H9 (cell line): ENCODE measurements around the gene BMP7. TPM values are rescaled to one million over a fixed set of nuclear protein-coding genes. Genes with fewer than 3 reads are reported as not detected.

Source experiments
- DNase-seq: peaks from one replicate; pipeline ENCODE4 v3.0.0-alpha.2; 2017
- H2AFZ ChIP-seq: one replicate; pipeline ENCODE4 v1.6.1; 2013; ENCODE audit warnings: mild to moderate bottlenecking, low read length, control low read depth, moderate library complexity
- H2AK5ac ChIP-seq: 2 replicates; pipeline ENCODE4 v1.6.1; 2013; ENCODE audit warnings: low read length, control low read depth, mixed read lengths; ENCODE audit not compliant: insufficient read length
- H2BK120ac ChIP-seq: one replicate; pipeline ENCODE4 v1.6.1; 2013; ENCODE audit warnings: low read depth, mild to moderate bottlenecking, low read length, control low read depth, inconsistent platforms; ENCODE audit not compliant: poor library complexity, severe bottlenecking
- H2BK12ac ChIP-seq: 2 replicates; pipeline ENCODE4 v1.6.1; 2013; ENCODE audit warnings: low read length, control low read depth, mixed read lengths, low read depth; ENCODE audit not compliant: insufficient read length
- H2BK15ac ChIP-seq: 2 replicates; pipeline ENCODE4 v1.6.1; 2013; ENCODE audit warnings: low read depth, low read length, control low read depth
- H2BK20ac ChIP-seq: one replicate; pipeline ENCODE4 v1.6.1; 2013; ENCODE audit warnings: low read depth, mild to moderate bottlenecking, low read length, control low read depth, inconsistent platforms; ENCODE audit not compliant: poor library complexity, severe bottlenecking
- H2BK5ac ChIP-seq: 2 replicates; pipeline ENCODE4 v1.6.1; 2013; ENCODE audit warnings: low read length, control low read depth, mixed read lengths; ENCODE audit not compliant: insufficient read length
- H3K14ac ChIP-seq: 2 replicates; pipeline ENCODE4 v1.6.1; 2013; ENCODE audit warnings: low read length, control low read depth; ENCODE audit not compliant: insufficient read depth
- H3K18ac ChIP-seq: 2 replicates; pipeline ENCODE4 v1.6.1; 2013; ENCODE audit warnings: low read depth, mild to moderate bottlenecking, mixed read lengths, low read length, control low read depth; ENCODE audit not compliant: insufficient read length
- H3K23ac ChIP-seq: 2 replicates; pipeline ENCODE4 v1.6.1; 2013; ENCODE audit warnings: low read length, control low read depth, mixed read lengths, low read depth; ENCODE audit not compliant: insufficient read length
- H3K23me2 ChIP-seq: 2 replicates; pipeline ENCODE4 v1.6.1; 2013; ENCODE audit warnings: low read depth, mild to moderate bottlenecking, mixed read lengths, low read length, control low read depth; ENCODE audit not compliant: insufficient read length, poor library complexity, severe bottlenecking
- H3K27ac ChIP-seq: 2 replicates; pipeline ENCODE4 v1.5.1; 2013; ENCODE audit warnings: low read length, control low read depth, mixed read lengths, low read depth; ENCODE audit not compliant: insufficient read length
- H3K27me3 ChIP-seq: 2 replicates; pipeline ENCODE4 v1.6.1; 2013; ENCODE audit warnings: low read length, control low read depth, inconsistent platforms; ENCODE audit not compliant: insufficient read depth
- H3K4ac ChIP-seq: 2 replicates; pipeline ENCODE4 v1.6.1; 2013; ENCODE audit warnings: low read depth, mild to moderate bottlenecking, control low read depth, inconsistent platforms, low read length, moderate library complexity
- H3K4me1 ChIP-seq: 2 replicates; pipeline ENCODE4 v1.6.1; 2013; ENCODE audit warnings: low read length, control low read depth, inconsistent platforms; ENCODE audit not compliant: insufficient read depth
- H3K4me2 ChIP-seq: 2 replicates; pipeline ENCODE4 v1.6.1; 2013; ENCODE audit warnings: low read length, control low read depth, mixed read lengths; ENCODE audit not compliant: insufficient read length, insufficient read depth
- H3K56ac ChIP-seq: 2 replicates; pipeline ENCODE4 v1.6.1; 2013; ENCODE audit warnings: low read depth, mild to moderate bottlenecking, mixed read lengths, low read length, control low read depth; ENCODE audit not compliant: insufficient read length
- H3K79me1 ChIP-seq: 2 replicates; pipeline ENCODE4 v1.6.1; 2013; ENCODE audit warnings: low read depth, mild to moderate bottlenecking, moderate library complexity, low read length, control low read depth, inconsistent platforms; ENCODE audit not compliant: insufficient read depth, poor library complexity, severe bottlenecking
- H3K79me2 ChIP-seq: 2 replicates; pipeline ENCODE4 v1.6.1; 2013; ENCODE audit warnings: low read length, control low read depth, inconsistent platforms; ENCODE audit not compliant: insufficient read depth
- H3K9ac ChIP-seq: 2 replicates; pipeline ENCODE4 v1.6.1; 2013; ENCODE audit warnings: low read length, control low read depth, mixed read lengths; ENCODE audit not compliant: insufficient read length; ENCODE audit errors: extremely low read depth
- H3K9me3 ChIP-seq: one replicate; pipeline ENCODE4 v1.6.1; 2013; ENCODE audit warnings: low read depth, low read length, inconsistent platforms; ENCODE audit not compliant: control insufficient read depth
- H3T11ph ChIP-seq: one replicate; pipeline ENCODE4 v1.6.1; 2013; ENCODE audit warnings: mild to moderate bottlenecking, low read length, control low read depth, inconsistent platforms
- H4K20me1 ChIP-seq: one replicate; pipeline ENCODE4 v1.6.1; 2013; ENCODE audit not compliant: control insufficient read depth, insufficient read length, insufficient read depth
- H4K5ac ChIP-seq: 2 replicates; pipeline ENCODE4 v1.6.1; 2013; ENCODE audit warnings: low read depth, mild to moderate bottlenecking, mixed read lengths, low read length, control low read depth; ENCODE audit not compliant: insufficient read length
- H4K8ac ChIP-seq: replicated peaks from 2 replicates; pipeline ENCODE4 v1.6.1; 2013; ENCODE audit warnings: low read length, control low read depth, mixed read lengths, low read depth; ENCODE audit not compliant: insufficient read length
- H4K91ac ChIP-seq: 2 replicates; pipeline ENCODE4 v1.6.1; 2013; ENCODE audit warnings: low read depth, mild to moderate bottlenecking, moderate library complexity, mixed read lengths, low read length, control low read depth; ENCODE audit not compliant: insufficient read length
- H3K27ac Mint-ChIP-seq, 3 experiments: 2 replicates in 2 of 3; 3 replicates in 1 of 3; pipeline ENCODE4 v1.8.0; 2020 to 2021; ENCODE audit warnings: mixed read lengths in 3 of 3, mild to moderate bottlenecking in 1 of 3, moderate library complexity in 1 of 3
- H3K27me3 Mint-ChIP-seq: 2 replicates; pipeline ENCODE4 v1.8.0; 2021; ENCODE audit warnings: low read depth, mild to moderate bottlenecking, moderate library complexity, mixed read lengths
- H3K36me3 Mint-ChIP-seq, 3 experiments: 2 replicates in 2 of 3; 3 replicates in 1 of 3; pipeline ENCODE4 v1.8.0; 2020 to 2021; ENCODE audit warnings: low read depth in 3 of 3, mixed read lengths in 3 of 3; ENCODE audit not compliant: insufficient read depth in 1 of 3
- H3K4me1 Mint-ChIP-seq, 2 experiments: 2 replicates each; pipeline ENCODE4 v1.8.0; 2020; ENCODE audit warnings: mixed read lengths in 2 of 2
- H3K4me3 Mint-ChIP-seq, 2 experiments: 2 replicates in 1 of 2; 3 replicates in 1 of 2; pipeline ENCODE4 v1.8.0; 2020 to 2021; ENCODE audit warnings: mild to moderate bottlenecking in 2 of 2, mixed read lengths in 2 of 2, moderate library complexity in 1 of 2
- H3K9me3 Mint-ChIP-seq, 2 experiments: 2 replicates in 1 of 2; 3 replicates in 1 of 2; pipeline ENCODE4 v1.8.0; 2020; ENCODE audit warnings: mild to moderate bottlenecking in 2 of 2, mixed read lengths in 2 of 2, moderate library complexity in 1 of 2
- CTCF ChIP-seq: fragments of 200-600 bp; sonication (generic); conservative IDR thresholded peaks from 3 replicates; pipeline ENCODE4 v1.8.0; 2021; ENCODE audit warnings: antibody characterized with exemption, mild to moderate bottlenecking
- WGBS: extraction: QIAGEN DNeasy Blood & Tissue Kit; methylation state at CpG from one replicate; pipeline ENCODE4 v1.1.7; 2013; ENCODE audit warnings: missing lambda C conversion rate, low lambda C conversion rate, mixed read lengths; ENCODE audit not compliant: insufficient read length; ENCODE audit errors: extremely low coverage; 5-methylcytosine and 5-hydroxymethylcytosine counted together
- total RNA-seq: library from RNA; stranded (reverse); gene quantifications from 2 replicates; pipeline ENCODE4 v1.2.1, GENCODE V29; 2021

The BMP7 gene
- total RNA-seq, 1 experiment from 2014 or later: 17.7 TPM

GRCh38 chr20:57291694-57292093 is 25.3 kb upstream of the BMP7 start:
- Mint-ChIP-seq H3K27me3 (peaks cover 10% of the 10 kb centered on the region), H3K27ac (no peak overlapping the region), H3K9me3 (no peaks in the 10 kb centered on the region; a peak in 1 of 5 replicates), H3K4me1 (peaks cover 35 to 53% of the 10 kb centered on the region in 2 experiments), H3K4me3 (no peak overlapping the region; a peak in 1 of 5 replicates), H3K36me3 (no peaks in the 10 kb centered on the region; a peak in 1 of 7 replicates)
- H4K8ac ChIP-seq: no peak overlapping the region
- no CpG with 5 or more reads among the region's 6 CpGs for WGBS
- H2AFZ ChIP-seq: no peak overlapping the region
- no peak overlapping the region for H4K91ac ChIP-seq
- no peaks in the 10 kb centered on the region for H3K23me2 ChIP-seq
- H2BK5ac ChIP-seq: no peak overlapping the region
- H3K4ac ChIP-seq: no peak overlapping the region
- no peak for DNase-seq
- H3K79me2 ChIP-seq: no peaks in the 10 kb centered on the region
- no peak for TF ChIP-seq CTCF
- H3K27me3 ChIP-seq: no peaks in the 10 kb centered on the region
- no peak overlapping the region for H2BK20ac ChIP-seq
- H3K4me1 ChIP-seq: 0 out of 2 replicates have a peak, but pooled peaks cover 1% of the 10 kb centered on the region
- H3K9me3 ChIP-seq: no peaks in the 10 kb centered on the region
- no peak overlapping the region for H2BK12ac ChIP-seq
- H3K4me2 ChIP-seq: no peak overlapping the region
- no peak overlapping the region for H3K9ac ChIP-seq
- H3K18ac ChIP-seq: no peak overlapping the region
- no peak overlapping the region for H3K27ac ChIP-seq
- no peak overlapping the region for H2AK5ac ChIP-seq
- no peaks in the 10 kb centered on the region for H4K20me1 ChIP-seq
- no peak overlapping the region for H4K5ac ChIP-seq
- H3K79me1 ChIP-seq: no peaks in the 10 kb centered on the region
- H3K23ac ChIP-seq: no peak overlapping the region
- no peak overlapping the region for H2BK120ac ChIP-seq
- no peak overlapping the region for H3K14ac ChIP-seq
- no peak overlapping the region for H2BK15ac ChIP-seq
- H3K56ac ChIP-seq: no peak overlapping the region
- H3T11ph ChIP-seq: no peak overlapping the region
